CD14-positive monocyte (primary cell): ENCODE results near the gene GIGYF1. TPM values are rescaled to one million over a fixed set of nuclear protein-coding genes. Genes with fewer than 3 reads are reported as not detected.

Source experiments
- DNase-seq, 3 donors: peaks; one replicate each; pipeline ENCODE4 v3.0.0-alpha.2; 2011 to 2022
- H2AFZ ChIP-seq: 2 replicates; pipeline ENCODE4 v1.6.0; 2012; ENCODE audit warnings: mild to moderate bottlenecking, low read depth, low read length, inconsistent platforms; ENCODE audit not compliant: insufficient read depth, poor library complexity, severe bottlenecking
- H3K27ac ChIP-seq, 2 donors: 1 replicate in 1 of 2; 2 replicates in 1 of 2; pipeline ENCODE4 v1.5.1; 2012 to 2013; ENCODE audit warnings: low read length in 2 of 2, control low read depth in 1 of 2, inconsistent platforms in 1 of 2, low read depth in 1 of 2, mild to moderate bottlenecking in 1 of 2
- H3K27me3 ChIP-seq, 2 donors: one replicate each; pipeline versions ENCODE4 v1.6.0 to v1.6.1; 2011 to 2013; ENCODE audit warnings: low read length in 2 of 2; ENCODE audit not compliant: control insufficient read depth in 2 of 2, insufficient read depth in 2 of 2
- H3K36me3 ChIP-seq, 2 donors: replicated peaks in 1 of 2; 1 replicate in 1 of 2; 2 replicates in 1 of 2; pipeline versions ENCODE4 v1.5.1 to v1.6.1; 2012 to 2013; ENCODE audit warnings: low read length in 2 of 2, control low read depth in 1 of 2, inconsistent platforms in 1 of 2, mild to moderate bottlenecking in 1 of 2; ENCODE audit not compliant: insufficient read depth in 2 of 2, control insufficient read depth in 1 of 2
- H3K4me1 ChIP-seq, 2 donors: 1 replicate in 1 of 2; 2 replicates in 1 of 2; pipeline versions ENCODE4 v1.5.1 to v1.6.1; 2012 to 2013; ENCODE audit warnings: low read length in 2 of 2, control low read depth in 1 of 2, inconsistent platforms in 1 of 2, mild to moderate bottlenecking in 1 of 2, moderate library complexity in 1 of 2; ENCODE audit not compliant: insufficient read depth in 2 of 2, control insufficient read depth in 1 of 2
- H3K4me2 ChIP-seq: replicated peaks from 2 replicates; pipeline ENCODE3; 2012; ENCODE audit warnings: low read length, moderate library complexity, mild to moderate bottlenecking; ENCODE audit not compliant: poor library complexity, severe bottlenecking; ENCODE audit errors: extremely low read depth
- H3K4me3 ChIP-seq, 3 experiments: fragments of 200-600 bp in 1 of 3; sonication (generic) in 1 of 3; replicated peaks in 1 of 3; 1 replicate in 2 of 3; 2 replicates in 1 of 3; pipeline ENCODE4 v1.5.1; 2011 to 2013; ENCODE audit warnings: low read length in 3 of 3, mild to moderate bottlenecking in 3 of 3, control low read depth in 2 of 3, low read depth in 2 of 3, inconsistent platforms in 1 of 3, moderate library complexity in 1 of 3
- H3K79me2 ChIP-seq: 2 replicates; pipeline ENCODE4 v1.6.0; 2012; ENCODE audit warnings: mild to moderate bottlenecking, control low read depth, inconsistent platforms, low read length, moderate library complexity; ENCODE audit not compliant: insufficient read depth
- H3K9ac ChIP-seq: 2 replicates; pipeline ENCODE4 v1.6.0; 2017; ENCODE audit warnings: low read length, mild to moderate bottlenecking; ENCODE audit not compliant: insufficient read depth, poor library complexity, severe bottlenecking
- H3K9me3 ChIP-seq, 2 donors: replicated peaks in 1 of 2; 1 replicate in 1 of 2; 2 replicates in 1 of 2; pipeline versions ENCODE4 v1.5.1 to v1.6.1; 2012 to 2013; ENCODE audit warnings: low read length in 2 of 2, control low read depth in 1 of 2; ENCODE audit not compliant: control insufficient read depth in 1 of 2, insufficient read depth in 1 of 2
- H4K20me1 ChIP-seq: 2 replicates; pipeline ENCODE4 v1.6.0; 2012; ENCODE audit warnings: mild to moderate bottlenecking, low read length, control low read depth, moderate library complexity; ENCODE audit not compliant: insufficient read depth
- H3K27ac Mint-ChIP-seq, 7 donors: one replicate each; pipeline ENCODE4 v1.8.0; 2020; ENCODE audit warnings: mild to moderate bottlenecking in 7 of 7, mixed read lengths in 7 of 7, moderate library complexity in 6 of 7, inconsistent platforms in 2 of 7
- H3K27me3 Mint-ChIP-seq, 3 donors: one replicate each; pipeline ENCODE4 v1.8.0; 2021 to 2022; ENCODE audit warnings: low read depth in 3 of 3, mild to moderate bottlenecking in 3 of 3, mixed read lengths in 3 of 3, moderate library complexity in 3 of 3, inconsistent platforms in 1 of 3
- H3K36me3 Mint-ChIP-seq, 2 donors: one replicate each; pipeline ENCODE4 v1.8.0; 2020; ENCODE audit warnings: mixed read lengths in 2 of 2, inconsistent platforms in 1 of 2, mild to moderate bottlenecking in 1 of 2
- H3K4me1 Mint-ChIP-seq: one replicate; pipeline ENCODE4 v1.8.0; 2020; ENCODE audit warnings: mild to moderate bottlenecking, mixed read lengths
- H3K4me3 Mint-ChIP-seq, 2 donors: one replicate each; pipeline ENCODE4 v1.8.0; 2020; ENCODE audit warnings: mild to moderate bottlenecking in 2 of 2, mixed read lengths in 2 of 2, moderate library complexity in 1 of 2
- H3K9me3 Mint-ChIP-seq, 7 donors: one replicate each; pipeline ENCODE4 v1.8.0; 2020 to 2022; ENCODE audit warnings: mixed read lengths in 7 of 7, mild to moderate bottlenecking in 6 of 7, moderate library complexity in 6 of 7, inconsistent platforms in 2 of 7
- WGBS: methylation state at CpG from one replicate; pipeline ENCODE4 v1.1.5; 2013; ENCODE audit warnings: missing lambda C conversion rate; ENCODE audit not compliant: insufficient coverage; 5-methylcytosine and 5-hydroxymethylcytosine counted together
- intact Hi-C, 2 donors: fragments of 100-400 bp; cut with micrococcal nuclease; formaldehyde crosslinking; loops; one replicate each; pipeline versions ENCODE4 v1.15.0 to v1.15.1; 2023
- polyA plus RNA-seq, 3 donors: library from polyadenylated mRNA; depleted of rRNA in 1 of 3; unstranded in 2 of 3; stranded (reverse) in 1 of 3; fragments of 300-500 nt in 2 of 3; fragments of >200 nt in 1 of 3; fragmentation: Illumina TruSeq in 2 of 3; gene quantifications; 1 replicate in 2 of 3; 2 replicates in 1 of 3; pipeline ENCODE4 v1.2.3, GENCODE V29; 2012 to 2021
- TF ChIP-seq, protein P1 (sequence below): fragments of 200-600 bp; IDR thresholded peaks from one replicate; pipeline ENCODE4 v1.8.0; 2022; ENCODE audit warnings: antibody characterized with exemption, mild to moderate bottlenecking

Gene GIGYF1
- polyA plus RNA-seq, 3 donors, result 0.30 to 30.6 (median 0.34) TPM

DNA sequence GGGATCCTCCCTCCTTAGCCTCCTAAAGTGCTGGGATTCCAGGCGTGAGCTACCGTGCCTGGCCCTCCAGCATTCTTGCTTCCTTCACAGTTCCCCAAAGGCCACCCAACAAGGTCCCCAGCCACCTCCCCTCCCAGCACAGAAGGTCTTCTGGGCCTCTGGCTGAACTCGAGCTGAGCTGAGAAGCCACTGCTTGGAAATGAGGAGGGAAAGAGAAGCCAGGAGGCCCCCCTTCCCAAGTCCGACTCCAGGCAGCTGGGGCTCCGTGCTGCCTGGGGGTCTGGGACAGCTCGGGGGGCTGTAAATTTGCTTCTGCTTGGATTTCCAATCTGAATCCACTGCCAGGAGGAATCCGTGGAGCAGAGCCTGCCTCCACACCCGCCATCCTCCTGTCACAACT is 20.7 kb upstream of the GIGYF1 start:
- no peaks in the 10 kb centered on the region for H4K20me1 ChIP-seq
- Mint-ChIP-seq H3K27ac (no peak overlapping the region), H3K4me3 (no peak overlapping the region), H3K36me3 (peaks cover 0 to 4% of the 10 kb centered on the region in 2 donors), H3K9me3 (peaks cover 11 to 25% (median 23%) of the 10 kb centered on the region in 7 donors), H3K27me3 (peaks cover 14 to 31% (median 22%) of the 10 kb centered on the region in 3 donors), H3K4me1 (no peaks in the 10 kb centered on the region)
- H3K27ac ChIP-seq, result no peak overlapping the region
- 77% methylated on average over 8 of the region's 8 CpGs for WGBS
- H3K9ac ChIP-seq, result no peak overlapping the region
- no peak overlapping the region for H2AFZ ChIP-seq
- peaks cover 4 to 18% of the 10 kb centered on the region in 2 donors for H3K9me3 ChIP-seq
- DNase-seq, result no peak
- no peak overlapping the region for H3K4me2 ChIP-seq
- no peaks in the 10 kb centered on the region for H3K79me2 ChIP-seq
- intact Hi-C loops, result no loop called here
- no peak overlapping the region for H3K4me3 ChIP-seq
- no peaks in the 10 kb centered on the region for H3K36me3 ChIP-seq
- H3K27me3 ChIP-seq, result peaks cover 9 to 11% of the 10 kb centered on the region in 2 donors
- no peaks in the 10 kb centered on the region for H3K4me1 ChIP-seq
- TF ChIP-seq, protein P1, sequence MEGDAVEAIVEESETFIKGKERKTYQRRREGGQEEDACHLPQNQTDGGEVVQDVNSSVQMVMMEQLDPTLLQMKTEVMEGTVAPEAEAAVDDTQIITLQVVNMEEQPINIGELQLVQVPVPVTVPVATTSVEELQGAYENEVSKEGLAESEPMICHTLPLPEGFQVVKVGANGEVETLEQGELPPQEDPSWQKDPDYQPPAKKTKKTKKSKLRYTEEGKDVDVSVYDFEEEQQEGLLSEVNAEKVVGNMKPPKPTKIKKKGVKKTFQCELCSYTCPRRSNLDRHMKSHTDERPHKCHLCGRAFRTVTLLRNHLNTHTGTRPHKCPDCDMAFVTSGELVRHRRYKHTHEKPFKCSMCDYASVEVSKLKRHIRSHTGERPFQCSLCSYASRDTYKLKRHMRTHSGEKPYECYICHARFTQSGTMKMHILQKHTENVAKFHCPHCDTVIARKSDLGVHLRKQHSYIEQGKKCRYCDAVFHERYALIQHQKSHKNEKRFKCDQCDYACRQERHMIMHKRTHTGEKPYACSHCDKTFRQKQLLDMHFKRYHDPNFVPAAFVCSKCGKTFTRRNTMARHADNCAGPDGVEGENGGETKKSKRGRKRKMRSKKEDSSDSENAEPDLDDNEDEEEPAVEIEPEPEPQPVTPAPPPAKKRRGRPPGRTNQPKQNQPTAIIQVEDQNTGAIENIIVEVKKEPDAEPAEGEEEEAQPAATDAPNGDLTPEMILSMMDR, result no peak

DNA sequence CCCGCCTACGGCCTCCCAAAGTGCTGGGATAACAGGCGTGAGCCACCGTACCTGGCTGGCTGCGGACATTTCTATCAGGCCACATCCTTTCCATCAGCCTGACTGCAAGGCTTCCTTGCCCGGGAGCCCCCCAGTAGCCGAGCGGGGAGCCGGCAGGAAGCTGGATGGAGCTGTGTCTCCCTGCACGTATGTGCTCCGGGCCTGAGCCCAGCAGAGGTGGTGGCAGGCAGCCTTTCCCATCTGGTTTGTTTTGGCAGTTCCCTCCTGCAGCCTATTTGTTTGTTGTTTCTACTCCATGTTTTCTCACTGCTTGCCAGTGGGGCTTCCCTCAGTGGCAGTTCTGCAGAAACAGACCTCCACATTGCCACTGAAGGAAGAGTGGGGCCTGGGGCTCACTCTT is 17.3 kb upstream of the GIGYF1 start:
- Histone ChIP-seq H3K4me3 (no peak overlapping the region), H3K79me2 (peaks cover 12% of the 10 kb centered on the region), H3K27ac (no peak overlapping the region), H4K20me1 (no peaks in the 10 kb centered on the region), H3K9ac (no peak overlapping the region), H2AFZ (no peak overlapping the region), H3K4me1 (peaks cover 8 to 11% of the 10 kb centered on the region in 2 donors), H3K4me2 (no peak overlapping the region), H3K9me3 (no peaks in the 10 kb centered on the region), H3K36me3 (no peaks in the 10 kb centered on the region), H3K27me3 (no peaks in the 10 kb centered on the region)
- H3K27me3 Mint-ChIP-seq, result peaks cover 0 to 5% (median 4%) of the 10 kb centered on the region in 3 donors
- no peak overlapping the region for H3K4me3 Mint-ChIP-seq
- peaks cover 12% of the 10 kb centered on the region for H3K4me1 Mint-ChIP-seq
- TF ChIP-seq, protein P1, result no peak
- 98% methylated on average over 11 of the region's 11 CpGs for WGBS
- DNase-seq, result no peak
- H3K36me3 Mint-ChIP-seq, result peaks cover 2 to 7% of the 10 kb centered on the region in 2 donors
- peak overlapping the region in 1 of 7 donors; percentile 42 for H3K27ac Mint-ChIP-seq
- intact Hi-C loops, result no loop called here
- no peaks in the 10 kb centered on the region for H3K9me3 Mint-ChIP-seq
